HG02840 (cell line): ENCODE results near the gene GRIK4.

ENCODE experiments used
- ATAC-seq: cut with Tn5 transposase; IDR thresholded peaks from one replicate; pipeline ENCODE4 v1.9.1; 2021; ENCODE audit warnings: mild to moderate bottlenecking, moderate library complexity, moderate number of reproducible peaks; ENCODE audit not compliant: unreplicated experiment, low FRiP score

Gene GRIK4

GRCh38 chr11:120505801-120506425 is 5.6 kb upstream of the GRIK4 start:
- ATAC-seq = no peak

- ATAC-seq = no peak
These were observed 2.0 kb upstream of the GRIK4 start for GRCh38 chr11:120509346-120510053.

DNA sequence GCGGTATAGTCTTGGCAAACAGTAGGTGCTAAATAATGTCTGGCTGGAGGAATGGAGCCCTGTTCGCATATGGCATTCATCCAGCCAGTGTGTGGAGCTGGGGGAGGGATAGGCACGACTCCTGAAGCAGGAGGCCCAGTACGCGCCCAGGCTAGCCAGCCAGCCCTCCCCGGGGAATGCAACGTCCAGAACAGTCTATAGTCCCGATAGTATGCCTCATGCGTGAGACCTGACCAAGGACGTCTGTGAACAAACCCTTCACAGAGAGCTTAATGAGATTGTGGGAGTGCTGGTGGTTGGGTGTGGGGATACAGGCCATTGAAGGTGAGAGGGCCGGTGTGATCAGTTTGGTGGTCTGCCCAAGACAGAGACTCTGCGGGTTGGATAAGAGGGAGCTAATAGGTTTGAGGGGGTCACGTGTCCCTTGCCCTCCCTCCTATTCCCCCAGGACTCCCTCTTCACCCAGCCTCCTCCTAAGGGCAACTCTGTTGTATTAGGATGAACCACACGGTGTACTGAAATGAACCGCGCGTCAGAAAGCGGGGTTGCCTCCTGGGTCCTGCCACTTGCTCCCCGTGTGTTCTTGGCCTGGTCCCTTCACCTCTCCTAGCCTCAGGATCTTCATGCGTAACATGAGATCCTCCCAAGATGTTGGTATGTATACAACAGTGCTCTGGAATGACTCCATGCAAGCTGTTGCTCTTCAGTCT is 987 bp upstream of the GRIK4 start:
- ATAC-seq = no peak

DNA sequence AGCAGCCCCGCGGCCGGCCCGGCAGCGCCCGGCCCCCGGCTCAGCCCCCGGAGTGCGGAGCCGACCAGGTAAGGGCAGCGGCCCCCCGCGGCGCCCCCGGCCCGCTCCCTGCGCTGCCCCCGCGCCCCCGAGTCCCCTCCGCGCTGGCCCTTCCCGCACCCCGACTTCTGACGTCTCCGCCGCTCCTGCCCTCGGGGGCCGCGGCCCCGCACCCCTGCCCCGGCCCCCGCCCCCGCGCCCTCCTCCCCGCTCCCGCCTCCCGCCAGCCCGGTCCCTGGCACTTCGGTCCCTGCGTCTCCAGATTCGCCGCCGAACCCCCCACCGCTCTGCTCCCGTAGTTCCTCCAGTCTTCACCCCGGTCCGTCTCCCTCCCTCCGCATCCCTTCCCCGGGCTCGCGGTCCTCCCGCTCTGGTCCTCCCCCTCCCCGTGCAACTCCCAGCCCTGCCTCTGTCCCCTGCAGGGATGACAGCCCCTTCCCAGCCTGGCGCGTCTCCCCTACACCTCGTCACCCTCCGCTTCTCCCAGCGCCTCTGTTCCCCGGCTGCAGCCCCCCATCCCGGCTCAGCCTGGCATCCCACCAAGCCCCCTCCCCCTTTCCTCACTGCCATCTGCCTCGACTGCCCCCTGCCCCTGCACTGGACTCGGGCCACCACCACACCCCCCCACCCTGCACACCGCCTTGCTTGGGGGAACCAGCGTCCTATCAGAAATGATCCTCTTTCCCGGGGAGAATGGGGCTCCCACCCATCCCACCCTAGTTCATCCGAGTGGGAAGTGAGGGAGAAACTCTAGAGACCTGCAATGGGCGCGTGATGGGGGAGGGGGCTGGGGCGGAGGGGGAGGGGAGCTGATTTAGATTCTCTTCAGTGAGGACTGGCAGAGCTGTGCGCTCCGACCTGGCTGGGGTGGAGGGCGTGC is 531 bp downstream of the GRIK4 start:
- no peak for ATAC-seq

- no peak for ATAC-seq
These were observed 1.3 kb downstream of the GRIK4 start for GRCh38 chr11:120512739-120513435.

- ATAC-seq = no peak
These were observed 2.1 kb downstream of the GRIK4 start for GRCh38 chr11:120513436-120514315.

GRCh38 chr11:120514541-120515121 is 3.1 kb downstream of the GRIK4 start:
- ATAC-seq = no peak

DNA sequence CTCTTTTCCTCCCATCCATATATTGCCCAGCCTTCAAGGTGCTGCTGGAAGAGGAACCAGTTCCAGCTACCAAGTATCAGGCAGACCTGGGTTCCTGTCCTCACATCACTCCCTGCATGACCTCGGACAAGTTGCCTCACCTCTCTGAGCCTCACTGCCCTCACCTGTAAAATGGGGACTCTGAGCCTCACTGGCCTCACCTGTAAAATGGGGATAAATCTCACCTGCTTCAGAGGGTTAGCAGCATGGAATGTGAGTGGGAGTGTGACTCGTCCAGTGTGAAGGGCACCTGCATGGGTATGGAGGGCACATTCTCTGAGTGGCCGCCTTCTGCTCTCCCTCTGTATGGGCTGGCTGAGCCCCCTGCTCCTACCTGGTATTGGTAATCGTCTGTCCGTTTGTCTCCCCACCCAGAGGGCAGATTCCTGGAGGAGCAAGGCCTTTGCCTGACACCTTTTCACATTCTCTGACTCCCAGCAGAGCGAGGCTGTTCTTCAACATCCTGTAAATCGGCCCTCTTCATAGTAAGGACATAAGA is 3.7 kb downstream of the GRIK4 start:
- no peak for ATAC-seq

- no peak for ATAC-seq
These were observed 5.2 kb downstream of the GRIK4 start for GRCh38 chr11:120516461-120517389.

- ATAC-seq = no peak
These were observed 5.8 kb downstream of the GRIK4 start for GRCh38 chr11:120517390-120517761.

DNA sequence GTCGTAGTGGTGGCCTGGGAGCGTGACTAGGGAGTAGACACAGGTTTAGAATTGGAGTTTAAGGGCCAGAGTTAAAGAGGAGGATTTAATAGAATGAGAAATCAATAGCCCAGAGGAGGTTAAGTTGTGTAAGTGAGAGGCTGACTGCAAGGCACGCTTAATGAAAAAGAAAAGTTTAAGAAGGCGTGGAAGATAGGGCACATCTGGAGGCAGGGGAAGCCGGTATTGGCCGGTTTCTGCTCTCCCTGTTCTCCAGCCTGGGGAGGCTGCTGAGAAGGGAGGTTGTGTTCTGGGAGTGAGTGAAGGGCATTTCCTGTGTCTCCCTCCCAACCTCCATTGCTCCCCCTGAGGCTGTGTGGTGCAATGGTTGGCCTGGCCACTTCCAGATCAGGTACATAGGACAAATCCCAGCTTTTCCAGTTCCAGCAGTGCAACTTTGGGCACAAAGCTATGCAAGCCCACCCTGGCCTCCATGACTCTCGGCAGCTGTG is 6.3 kb downstream of the GRIK4 start:
- no peak for ATAC-seq

GRCh38 chr11:120518356-120518755 is 6.8 kb downstream of the GRIK4 start:
- no peak for ATAC-seq

DNA sequence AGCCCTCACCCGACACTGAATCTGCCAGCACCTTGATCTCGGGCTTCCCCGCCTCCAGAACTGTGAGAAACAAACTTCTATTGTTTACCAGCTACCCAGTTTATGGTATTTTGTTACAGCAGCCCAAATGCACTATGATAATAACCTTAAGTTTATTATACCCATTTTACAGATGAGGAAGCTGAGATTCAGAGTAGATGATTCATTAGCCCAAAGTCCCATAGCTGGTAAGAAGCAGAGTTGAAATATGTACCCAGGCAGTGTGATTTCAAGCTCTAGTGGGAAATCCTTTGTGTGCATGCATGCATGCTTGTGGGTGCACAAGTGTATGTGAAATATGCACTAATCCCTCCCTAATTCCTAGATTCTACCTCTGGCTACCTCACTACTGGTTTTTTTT is 7.9 kb downstream of the GRIK4 start:
- no peak for ATAC-seq

DNA sequence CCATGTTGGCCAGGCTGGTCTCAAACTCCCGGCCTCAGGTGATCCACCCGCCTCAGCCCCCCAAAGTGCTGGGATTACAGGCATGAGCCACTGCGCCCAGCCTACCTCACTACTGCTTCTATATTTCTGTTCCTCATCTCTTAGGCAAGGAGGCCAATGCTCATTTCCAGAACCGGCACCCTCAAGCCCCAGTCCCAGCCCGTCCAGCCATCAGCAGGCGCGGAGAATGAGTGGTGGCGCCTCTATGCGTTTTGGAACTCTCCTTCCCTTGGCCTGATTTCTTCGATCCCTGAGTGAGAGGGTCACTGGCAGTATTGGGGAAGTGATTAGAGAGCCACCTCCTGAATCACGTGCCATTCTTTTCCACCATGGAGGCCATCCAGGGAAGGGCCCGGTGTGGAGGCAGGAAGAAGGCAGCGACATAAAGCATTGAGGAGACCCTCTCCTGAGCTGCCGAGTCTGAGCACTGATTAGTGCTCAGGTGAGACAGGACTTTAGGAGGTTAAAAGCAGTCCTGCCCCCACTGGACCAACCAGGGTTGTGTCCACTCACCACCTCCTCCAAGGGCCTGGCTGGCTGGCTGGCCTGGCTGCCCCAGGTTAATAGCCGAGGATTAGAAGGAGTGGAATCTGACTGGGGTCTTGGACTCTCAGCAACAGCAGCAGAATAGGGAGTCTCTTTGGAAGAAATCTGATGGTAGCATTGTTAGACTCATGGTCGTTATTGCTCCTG is 8.7 kb downstream of the GRIK4 start:
- no peak for ATAC-seq

DNA sequence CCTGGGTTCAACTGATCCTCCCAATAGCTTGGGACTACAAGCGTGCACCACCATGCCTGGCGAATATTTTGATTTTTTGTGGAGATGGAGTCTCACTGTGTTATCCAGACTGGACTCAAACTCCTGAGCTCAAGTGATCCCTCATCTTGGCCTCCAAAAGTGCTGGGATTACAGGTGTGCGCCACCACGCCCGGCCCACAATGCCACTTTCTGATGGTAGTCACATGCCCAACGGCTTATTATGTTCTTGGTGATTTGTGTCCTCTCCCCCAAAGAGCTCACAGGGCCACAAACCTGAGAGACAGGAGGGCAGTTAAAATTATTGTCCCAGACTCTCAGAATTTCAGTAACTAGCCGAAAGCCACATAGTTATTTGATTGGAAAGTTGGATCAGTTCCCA is 9.6 kb downstream of the GRIK4 start:
- ATAC-seq = no peak

GRCh38 chr11:120522021-120522420 is 10.5 kb downstream of the GRIK4 start:
- no peak for ATAC-seq

GRCh38 chr11:120522736-120523135 is 11.2 kb downstream of the GRIK4 start:
- ATAC-seq = no peak
